Keratinocyte (primary cell): Measurements from ENCODE around the gene HHIPL1. TPM values are rescaled to one million over a fixed set of nuclear protein-coding genes. Genes with fewer than 3 reads are reported as not detected.

Source experiments
- DNase-seq: peaks from one replicate; pipeline ENCODE4 v3.0.0-alpha.2; 2011; ENCODE audit warnings: low read depth, missing footprints, low spot score
- FAIRE-seq: peaks from 2 replicates; lab custom pipeline; 2011; peaks lifted over from hg19 to GRCh38; lab: Jason Lieb, UNC
- H2AFZ ChIP-seq: 2 replicates; pipeline ENCODE4 v1.6.0; 2012; ENCODE audit warnings: low read length, control low read depth, inconsistent platforms; ENCODE audit not compliant: control insufficient read depth
- H3K27ac ChIP-seq: 2 replicates; pipeline ENCODE4 v1.5.1; 2011; ENCODE audit warnings: low read length; ENCODE audit not compliant: control insufficient read depth, insufficient read depth
- H3K27me3 ChIP-seq: 3 replicates; pipeline ENCODE4 v1.6.0; 2011; ENCODE audit warnings: low read length; ENCODE audit not compliant: control insufficient read depth, insufficient read depth; ENCODE audit errors: extremely low read depth
- H3K36me3 ChIP-seq, 2 experiments: 2 replicates in 1 of 2; 3 replicates in 1 of 2; pipeline ENCODE4 v1.5.1; 2011; ENCODE audit warnings: low read length in 2 of 2, mild to moderate bottlenecking in 1 of 2; ENCODE audit not compliant: control insufficient read depth in 2 of 2, insufficient read depth in 2 of 2; ENCODE audit errors: extremely low read depth in 1 of 2
- H3K4me1 ChIP-seq: 3 replicates; pipeline ENCODE4 v1.5.1; 2011; ENCODE audit warnings: low read length; ENCODE audit not compliant: control insufficient read depth, insufficient read depth; ENCODE audit errors: extremely low read depth
- H3K4me2 ChIP-seq: 3 replicates; pipeline ENCODE4 v1.6.0; 2011; ENCODE audit warnings: low read depth, low read length; ENCODE audit not compliant: control insufficient read depth, insufficient read depth; ENCODE audit errors: extremely low read depth
- H3K4me3 ChIP-seq, 3 experiments: fragments of 200-600 bp in 1 of 3; sonication (generic) in 1 of 3; 2 replicates in 2 of 3; 3 replicates in 1 of 3; pipeline ENCODE4 v1.5.1; 2011 to 2016; ENCODE audit warnings: low read length in 3 of 3, mild to moderate bottlenecking in 3 of 3, control low read depth in 2 of 3, inconsistent platforms in 1 of 3, low read depth in 1 of 3, mixed read lengths in 1 of 3, mixed run types in 1 of 3, moderate library complexity in 1 of 3; ENCODE audit not compliant: control insufficient read depth in 2 of 3, insufficient read depth in 2 of 3; ENCODE audit errors: extremely low read depth in 1 of 3
- H3K79me2 ChIP-seq: 2 replicates; pipeline ENCODE4 v1.6.0; 2012; ENCODE audit warnings: low read length; ENCODE audit not compliant: control insufficient read depth, insufficient read depth
- H3K9ac ChIP-seq: 3 replicates; pipeline ENCODE4 v1.6.0; 2011; ENCODE audit warnings: low read length; ENCODE audit not compliant: control insufficient read depth, insufficient read depth; ENCODE audit errors: extremely low read depth
- H3K9me1 ChIP-seq: 3 replicates; pipeline ENCODE4 v1.6.0; 2011; ENCODE audit warnings: low read length; ENCODE audit not compliant: control insufficient read depth, insufficient read depth; ENCODE audit errors: extremely low read depth
- H3K9me3 ChIP-seq: 2 replicates; pipeline ENCODE4 v1.5.1; 2012; ENCODE audit warnings: low read depth, low read length; ENCODE audit not compliant: control insufficient read depth
- H4K20me1 ChIP-seq: 3 replicates; pipeline ENCODE4 v1.6.0; 2011; ENCODE audit warnings: low read length; ENCODE audit not compliant: control insufficient read depth, insufficient read depth; ENCODE audit errors: extremely low read depth
- CTCF ChIP-seq, 3 experiments: IDR thresholded peaks in 1 of 3; conservative IDR thresholded peaks in 1 of 3; optimal IDR thresholded peaks in 1 of 3; 2 replicates in 2 of 3; 3 replicates in 1 of 3; pipeline versions ENCODE3 to v1.5.1; 2011; ENCODE audit warnings: low read length in 3 of 3, mild to moderate bottlenecking in 3 of 3, moderate library complexity in 2 of 3, control low read depth in 1 of 3, inconsistent platforms in 1 of 3; ENCODE audit not compliant: insufficient read depth in 2 of 3; ENCODE audit errors: extremely low read depth in 1 of 3
- EZH2 ChIP-seq: IDR thresholded peaks from one replicate; pipeline ENCODE4 v1.6.1; 2012; ENCODE audit warnings: inconsistent platforms, mild to moderate bottlenecking, low read length, moderate library complexity
- dilution Hi-C: fragments of 300-500 bp; cut with MboI; formaldehyde crosslinking; loops from one replicate; pipeline ENCODE4 v1.7.0; 2020; ENCODE audit warnings: low sequenced_read_pairs; ENCODE audit not compliant: extremely low pct_ligation_motif_present
- polyA plus RNA-seq, 5 experiments: library from polyadenylated mRNA; depleted of rRNA in 3 of 5; stranded (reverse) in 3 of 5; stranded (forward) in 1 of 5; unstranded in 1 of 5; fragments of >200 nt; gene quantifications; 1 replicate in 1 of 5; 2 replicates in 3 of 5; 3 replicates in 1 of 5; pipeline versions ENCODE4 v1.2.1 to v1.2.3, GENCODE V29; 2011 to 2012; ENCODE audit warnings: missing spikeins in 2 of 5, low read depth in 1 of 5, low replicate concordance in 1 of 5

Gene HHIPL1
- polyA plus RNA-seq, 1 donor (not counting 4 experiments of a cell fraction or from before 2014, with no cell fraction given) = 0.08 TPM

- FAIRE-seq = peak; percentile 74
- peak overlapping the region; percentile 30 for H3K4me2 ChIP-seq
- H2AFZ ChIP-seq = no peak overlapping the region
Measured at GRCh38 chr14:99612738-99613330, 32.1 kb upstream of the HHIPL1 start.

GRCh38 chr14:99615497-99616157, 29.3 kb upstream of the HHIPL1 start:
- dilution Hi-C loops = no loop called here
- DNase-seq (no peak), FAIRE-seq (peak; percentile 26)
- no peak overlapping the region for H3K27ac ChIP-seq
- peaks cover 25% of the 10 kb centered on the region for H3K4me1 ChIP-seq
- no peaks in the 10 kb centered on the region for H4K20me1 ChIP-seq
- no peaks in the 10 kb centered on the region for H3K9me3 ChIP-seq
- no peak overlapping the region for H3K4me3 ChIP-seq
- no peak for TF ChIP-seq EZH2
- TF ChIP-seq CTCF (optimal IDR thresholded peaks at IDR 0.05 in 1 of 3, IDR thresholded peaks at IDR 0.05 in 1 of 3, conservative IDR thresholded peaks at IDR 0.05 in 1 of 3; ENCODE audit: extremely low read depth in 1 of 3, insufficient read depth in 2 of 3, low read length in 3 of 3) = no peak
- no peaks in the 10 kb centered on the region for H3K9me1 ChIP-seq
- no peaks in the 10 kb centered on the region for H3K79me2 ChIP-seq
- peak overlapping the region; percentile 16 for H2AFZ ChIP-seq
- H3K27me3 ChIP-seq = no peaks in the 10 kb centered on the region
- no peaks in the 10 kb centered on the region for H3K36me3 ChIP-seq
- H3K4me2 ChIP-seq = no peak overlapping the region
- no peak overlapping the region for H3K9ac ChIP-seq

More at GRCh38 chr14:99612738-99613330, 32.1 kb upstream of the HHIPL1 start:
- Histone ChIP-seq H3K9ac (peak overlapping the region; percentile 70), H3K79me2 (no peaks in the 10 kb centered on the region), H3K4me1 (peaks cover 22% of the 10 kb centered on the region), H3K9me3 (no peaks in the 10 kb centered on the region), H4K20me1 (no peaks in the 10 kb centered on the region), H3K27ac (peak overlapping the region; percentile 85), H3K27me3 (no peaks in the 10 kb centered on the region), H3K9me1 (no peaks in the 10 kb centered on the region), H3K36me3 (no peaks in the 10 kb centered on the region), H3K4me3 (peak overlapping the region in 1 of 3 experiments; percentile 0)
- TF ChIP-seq EZH2 (no peak), CTCF (optimal IDR thresholded peaks at IDR 0.05 in 1 of 3, IDR thresholded peaks at IDR 0.05 in 1 of 3, conservative IDR thresholded peaks at IDR 0.05 in 1 of 3; ENCODE audit: extremely low read depth in 1 of 3, insufficient read depth in 2 of 3, low read length in 3 of 3) (no peak)
- dilution Hi-C loops = no loop called here
- peak; percentile 76 for DNase-seq
